ENCODE results near the gene KPNA6. TPM values are rescaled to one million over a fixed set of nuclear protein-coding genes. Genes with fewer than 3 reads are reported as not detected.

Gene KPNA6
- total and polyA plus RNA-seq, 2 of the 13 experiments (the other 11 are each of a cell fraction or from before 2014, with no cell fraction given): 22.0 to 47.5 TPM

- TF ChIP-seq ZNF83 (CRISPR knock-in tag; IDR thresholded peaks at IDR 0.05; ENCODE audit: borderline replicate concordance): no peak
- TF ChIP-seq MEIS1 (CRISPR knock-in tag; IDR thresholded peaks at IDR 0.05; ENCODE audit: borderline replicate concordance): 0 out of 2 replicates have a peak, but pooled peaks have one; percentile 26
- TF ChIP-seq ETV6 (CRISPR knock-in tag; conservative IDR thresholded peaks at IDR 0.05): no peak
- TF ChIP-seq POLR2AphosphoS2 (IDR thresholded peaks at IDR 0.05; ENCODE audit: low read depth, low read length): peak; percentile 47; the same call in 1 of the 2 replicates
- no peak for TF ChIP-seq ZNF10 (CRISPR knock-in tag; IDR thresholded peaks at IDR 0.05; ENCODE audit: borderline replicate concordance, low read depth)
- no peak for TF ChIP-seq ZNF34 (CRISPR knock-in tag; IDR thresholded peaks at IDR 0.05; ENCODE audit: borderline replicate concordance)
- TF ChIP-seq ZNF784 (CRISPR knock-in tag; IDR thresholded peaks at IDR 0.05; ENCODE audit: borderline replicate concordance): peak; percentile 58; the same call in 1 of the 2 replicates
- no peak for TF ChIP-seq ZNF101 (CRISPR knock-in tag; IDR thresholded peaks at IDR 0.05; ENCODE audit: borderline replicate concordance, low read depth)
- no peak; the same call in none of the 2 replicates for TF ChIP-seq JUND (CRISPR knock-in tag; IDR thresholded peaks at IDR 0.05)
- TF ChIP-seq ZNF280D (CRISPR knock-in tag; IDR thresholded peaks at IDR 0.05): no peak
- TF ChIP-seq SIX1 (CRISPR knock-in tag; IDR thresholded peaks at IDR 0.05; ENCODE audit: borderline replicate concordance): no peak
- TF ChIP-seq ZFP36L1 (CRISPR knock-in tag; IDR thresholded peaks at IDR 0.05): no peak
- no peak for TF ChIP-seq PHB2 (IDR thresholded peaks at IDR 0.05; ENCODE audit: partially characterized antibody)
- TF ChIP-seq ZNF281 (CRISPR knock-in tag; IDR thresholded peaks at IDR 0.05; ENCODE audit: borderline replicate concordance): 0 out of 2 replicates have a peak, but pooled peaks have one; percentile 5
- TF ChIP-seq ZNF224 (CRISPR knock-in tag; IDR thresholded peaks at IDR 0.05): peak; percentile 79; the same call in 1 of the 2 replicates
- TF ChIP-seq ZNF790 (CRISPR knock-in tag; IDR thresholded peaks at IDR 0.05; ENCODE audit: borderline replicate concordance): no peak
- no peak for TF ChIP-seq MBNL3 (CRISPR knock-in tag; conservative IDR thresholded peaks at IDR 0.05)
- TF ChIP-seq ZBTB20 (CRISPR knock-in tag; IDR thresholded peaks at IDR 0.05; ENCODE audit: borderline replicate concordance, low read depth): no peak; the same call in 1 of the 2 replicates
- 0 out of 2 replicates have a peak, but pooled peaks have one; percentile 42 for TF ChIP-seq DRAP1 (CRISPR knock-in tag; IDR thresholded peaks at IDR 0.05)
- TF ChIP-seq KLF12 (CRISPR knock-in tag; IDR thresholded peaks at IDR 0.05; ENCODE audit: borderline replicate concordance): peak; percentile 95
- TF ChIP-seq ZNF878 (CRISPR knock-in tag; IDR thresholded peaks at IDR 0.05): no peak
Observed at GRCh38 chr1:32221980-32222755, 114.3 kb downstream of the KPNA6 start, which contains the start of the genes EIF3I and TMEM234 (continued).
